ENCODE data around the gene LY6G6D. TPM values are rescaled to one million over a fixed set of nuclear protein-coding genes. Genes with fewer than 3 reads are reported as not detected.

LY6G6D gene
- total RNA-seq, 1 donor from 2014 or later, result not detected

DNA sequence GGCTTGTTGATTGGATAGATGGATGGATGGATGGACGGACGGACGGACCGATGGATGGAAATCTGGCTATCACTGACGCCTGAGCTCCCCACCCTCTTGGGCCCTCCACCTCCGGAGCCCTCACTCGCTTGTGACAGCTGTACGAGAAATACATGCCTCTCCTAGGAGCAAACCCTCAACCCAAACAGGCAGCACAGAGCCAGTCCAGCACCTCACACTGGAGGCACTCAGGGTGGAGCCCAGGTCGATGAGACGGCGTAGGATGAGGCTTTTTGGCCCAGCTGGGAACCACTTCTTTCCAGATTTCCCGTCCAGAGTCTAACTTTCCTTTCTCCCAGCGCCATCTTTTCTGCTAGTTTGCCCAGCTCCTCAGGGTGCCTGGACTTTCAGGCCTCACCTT lies 31.6 kb upstream of the LY6G6D start:
- no peak overlapping the region for H3K27ac Mint-ChIP-seq (ENCODE audit: unreplicated experiment)
- DNase-seq (ENCODE audit: low spot score), result no peak
- H3K9me3 Mint-ChIP-seq (ENCODE audit: low read depth), result no peaks in the 10 kb centered on the region
- TF ChIP-seq CTCF (IDR thresholded peaks at IDR 0.05), result no peak
- no peaks in the 10 kb centered on the region for H3K27me3 Mint-ChIP-seq (ENCODE audit: low read depth)
- H3K4me1 Mint-ChIP-seq (ENCODE audit: low read depth), result peaks cover 12% of the 10 kb centered on the region
- peaks cover 12% of the 10 kb centered on the region for H3K36me3 Mint-ChIP-seq (ENCODE audit: low read depth)
- no peak overlapping the region for H3K4me3 Mint-ChIP-seq (ENCODE audit: unreplicated experiment)

GRCh38 chr6:31686483-31686882 lies 28.7 kb upstream of the LY6G6D start:
- Mint-ChIP-seq H3K4me3 (ENCODE audit: unreplicated experiment) (no peak overlapping the region), H3K9me3 (ENCODE audit: low read depth) (no peaks in the 10 kb centered on the region), H3K4me1 (ENCODE audit: low read depth) (peaks cover 2% of the 10 kb centered on the region), H3K27ac (ENCODE audit: unreplicated experiment) (no peak overlapping the region), H3K27me3 (ENCODE audit: low read depth) (no peaks in the 10 kb centered on the region), H3K36me3 (ENCODE audit: low read depth) (peaks cover 19% of the 10 kb centered on the region)
- DNase-seq (ENCODE audit: low spot score), result no peak
- no peak for TF ChIP-seq CTCF (IDR thresholded peaks at IDR 0.05)

DNA sequence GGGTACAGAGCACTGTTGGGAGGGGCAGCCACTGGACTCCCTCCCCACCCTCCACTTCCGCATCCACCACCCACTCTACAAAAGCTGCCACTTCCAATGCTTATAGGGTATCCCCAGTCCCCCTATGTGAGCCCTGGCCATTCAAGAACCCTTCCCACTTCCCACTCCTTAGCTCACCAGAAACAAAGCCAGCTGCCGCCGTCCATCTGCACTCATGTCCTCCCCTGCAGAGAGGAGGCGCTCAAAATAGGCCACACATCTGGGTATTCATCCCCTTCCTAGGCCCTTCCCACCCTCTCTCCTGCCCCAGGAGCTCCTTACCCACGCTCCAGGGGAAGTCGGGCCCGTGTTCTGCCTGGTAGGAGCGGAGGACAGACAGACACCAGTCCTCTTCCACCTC lies 27.8 kb upstream of the LY6G6D start:
- no peak overlapping the region for H3K4me3 Mint-ChIP-seq (ENCODE audit: unreplicated experiment)
- H3K27ac Mint-ChIP-seq (ENCODE audit: unreplicated experiment), result no peak overlapping the region
- H3K27me3 Mint-ChIP-seq (ENCODE audit: low read depth), result no peaks in the 10 kb centered on the region
- peaks cover 20% of the 10 kb centered on the region for H3K36me3 Mint-ChIP-seq (ENCODE audit: low read depth)
- TF ChIP-seq CTCF (IDR thresholded peaks at IDR 0.05), result no peak
- DNase-seq (ENCODE audit: low spot score), result no peak
- no peaks in the 10 kb centered on the region for H3K9me3 Mint-ChIP-seq (ENCODE audit: low read depth)
- no peaks in the 10 kb centered on the region for H3K4me1 Mint-ChIP-seq (ENCODE audit: low read depth)

GRCh38 chr6:31687860-31688693 lies 27.1 kb upstream of the LY6G6D start:
- Mint-ChIP-seq H3K9me3 (ENCODE audit: low read depth) (no peaks in the 10 kb centered on the region), H3K4me3 (ENCODE audit: unreplicated experiment) (no peak overlapping the region), H3K36me3 (ENCODE audit: low read depth) (peaks cover 26% of the 10 kb centered on the region), H3K27me3 (ENCODE audit: low read depth) (no peaks in the 10 kb centered on the region), H3K4me1 (ENCODE audit: low read depth) (no peaks in the 10 kb centered on the region), H3K27ac (ENCODE audit: unreplicated experiment) (no peak overlapping the region)
- no peak for DNase-seq (ENCODE audit: low spot score)
- TF ChIP-seq CTCF (IDR thresholded peaks at IDR 0.05), result no peak

DNA sequence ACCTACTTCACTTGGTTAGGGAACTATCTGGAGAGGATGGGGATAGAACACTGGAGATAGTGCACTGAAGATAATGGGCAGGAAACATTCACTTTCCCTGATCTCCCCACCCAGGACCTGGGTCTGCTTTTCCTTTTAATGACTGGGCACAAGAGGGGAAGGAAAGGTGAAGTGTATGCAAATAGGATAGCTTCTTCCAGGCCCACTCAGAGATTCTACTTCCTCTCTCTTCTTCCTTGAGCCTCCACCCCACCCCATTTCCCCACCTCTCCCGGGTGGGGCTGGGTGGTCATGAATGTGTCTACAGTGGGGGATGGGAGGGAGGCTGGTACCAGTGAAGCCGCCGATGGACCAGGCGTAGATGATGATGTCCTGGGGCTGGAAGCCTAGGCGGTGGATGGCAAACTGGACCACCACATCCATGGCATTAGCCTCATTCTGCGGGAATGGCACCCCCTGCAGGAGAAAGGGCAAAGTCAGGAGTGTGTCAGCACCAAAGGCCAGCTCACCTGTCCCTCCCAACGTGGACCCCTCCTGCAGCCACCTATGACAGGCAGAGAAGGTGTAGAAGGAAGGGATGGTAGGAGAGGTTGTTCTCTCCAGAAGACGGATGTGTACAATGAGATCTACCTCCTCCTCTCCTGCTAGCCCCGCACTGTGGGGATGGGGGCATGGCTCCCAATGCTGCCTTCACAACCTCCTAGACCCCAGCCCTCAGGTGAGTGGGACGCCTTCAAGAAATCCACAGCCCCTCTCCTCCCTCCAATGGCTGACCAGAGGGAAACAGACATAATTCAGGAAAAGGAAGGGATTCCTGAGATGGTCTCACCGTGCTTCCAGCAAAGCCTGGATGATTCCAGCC lies 25.7 kb upstream of the LY6G6D start:
- no peak for DNase-seq (ENCODE audit: low spot score)
- no peaks in the 10 kb centered on the region for H3K4me1 Mint-ChIP-seq (ENCODE audit: low read depth)
- H3K27me3 Mint-ChIP-seq (ENCODE audit: low read depth), result no peaks in the 10 kb centered on the region
- H3K36me3 Mint-ChIP-seq (ENCODE audit: low read depth), result peaks cover 29% of the 10 kb centered on the region
- TF ChIP-seq CTCF (IDR thresholded peaks at IDR 0.05), result peak; percentile 67
- no peak overlapping the region for H3K27ac Mint-ChIP-seq (ENCODE audit: unreplicated experiment)
- no peak overlapping the region for H3K4me3 Mint-ChIP-seq (ENCODE audit: unreplicated experiment)
- no peaks in the 10 kb centered on the region for H3K9me3 Mint-ChIP-seq (ENCODE audit: low read depth)

All from chondrocyte (in vitro differentiated cells).